HCT116 (cell line): ENCODE measurements around the gene PRDM11. TPM values are rescaled to one million over a fixed set of nuclear protein-coding genes. Genes with fewer than 3 reads are reported as not detected.

Source experiments
- ATAC-seq: fragments of 200-7000 bp; cut with Tn5 transposase; 2 replicates; pipeline ENCODE4 v1.9.1; 2020; ENCODE audit warnings: mild to moderate bottlenecking, moderate library complexity
- BruUV-seq: library from RNA; stranded (reverse); fragments of 400-500 nt; replicated peaks from 2 replicates; lab custom pipeline; 2021; lab: Mats Ljungman, UMichigan
- CTCF ChIA-PET: fragments of 300-600 bp; sonication (Branson Sonifier 250); formaldehyde crosslinking; loops from one replicate; lab custom pipeline; 2021; ENCODE audit warnings: antibody characterized with exemption; lab: Charles Lee
- POLR2A ChIA-PET: fragments of 300-600, 350-600 bp; sonication (Branson Sonifier 250); formaldehyde crosslinking; loops from one replicate; lab custom pipeline; 2021; ENCODE audit warnings: antibody characterized with exemption; lab: Charles Lee
- RAD21 ChIA-PET, 2 experiments: fragments of 300-600 bp; sonication (Branson Sonifier 250); formaldehyde crosslinking; loops; one replicate each; lab custom pipeline; 2023; ENCODE audit warnings: low total read pairs in 2 of 2; ENCODE audit not compliant: uncharacterized antibody in 2 of 2, unreplicated experiment in 2 of 2, low non-redundant PET in 1 of 2; lab: Charles Lee
- DNase-seq: peaks from one replicate; pipeline ENCODE4 v3.0.0-alpha.2; 2010; ENCODE audit warnings: low read depth, low spot score
- H2AFZ ChIP-seq: fragments of 200-600 bp; shearing (Covaris generic), sonication (generic); 2 replicates; pipeline ENCODE4 v1.6.1; 2017; ENCODE audit warnings: low read depth, mixed run types, mixed read lengths, antibody characterized with exemption, low read length; ENCODE audit not compliant: poor library complexity, severe bottlenecking
- H3K27ac ChIP-seq: 2 replicates; pipeline ENCODE4 v1.5.1; 2012; ENCODE audit warnings: low read depth, low read length
- H3K27me3 ChIP-seq: fragments of 200-600 bp; sonication (generic); 2 replicates; pipeline ENCODE4 v1.6.1; 2016; ENCODE audit warnings: mixed run types, low read length, mixed read lengths; ENCODE audit not compliant: insufficient read depth
- H3K36me3 ChIP-seq, 2 experiments: fragments of 200-500 bp in 1 of 2; fragments of 200-600 bp in 1 of 2; sonication (Bioruptor generic) in 1 of 2; sonication (generic) in 1 of 2; 2 replicates each; pipeline versions ENCODE4 v1.5.1 to v1.6.1; 2014 to 2016; ENCODE audit warnings: low read length in 2 of 2, inconsistent platforms in 1 of 2, mixed read lengths in 1 of 2, mixed run types in 1 of 2; ENCODE audit not compliant: insufficient read depth in 2 of 2, control insufficient read depth in 1 of 2
- H3K4me1 ChIP-seq, 2 experiments: fragments of 200-600 bp in 1 of 2; sonication (generic) in 1 of 2; 2 replicates each; pipeline versions ENCODE4 v1.5.1 to v1.6.1; 2012 to 2017; ENCODE audit warnings: low read length in 2 of 2, inconsistent platforms in 1 of 2, mild to moderate bottlenecking in 1 of 2, mixed read lengths in 1 of 2, mixed run types in 1 of 2, moderate library complexity in 1 of 2; ENCODE audit not compliant: insufficient read depth in 2 of 2, control insufficient read depth in 1 of 2
- H3K4me2 ChIP-seq: fragments of 200-600 bp; sonication (generic); 2 replicates; pipeline ENCODE4 v1.6.1; 2017; ENCODE audit warnings: mixed run types, low read length, mixed read lengths
- H3K4me3 ChIP-seq, 2 experiments: fragments of 200-600 bp in 1 of 2; sonication (generic) in 1 of 2; replicated peaks in 1 of 2; 2 replicates each; pipeline ENCODE4 v1.5.1; 2011 to 2016; ENCODE audit warnings: low read length in 2 of 2, control low read depth in 1 of 2, low read depth in 1 of 2, mild to moderate bottlenecking in 1 of 2, mixed read lengths in 1 of 2, mixed run types in 1 of 2
- H3K79me2 ChIP-seq: fragments of 200-600 bp; sonication (generic); 2 replicates; pipeline ENCODE4 v1.6.1; 2017; ENCODE audit warnings: mild to moderate bottlenecking, mixed run types, low read length, moderate library complexity, mixed read lengths; ENCODE audit not compliant: insufficient read depth
- H3K9ac ChIP-seq: fragments of 200-600 bp; sonication (generic); 2 replicates; pipeline ENCODE4 v1.6.1; 2016; ENCODE audit warnings: low read length, mixed read lengths
- H3K9me2 ChIP-seq: fragments of 200-600 bp; sonication (generic), shearing (Covaris generic); 2 replicates; pipeline ENCODE4 v1.6.1; 2017; ENCODE audit warnings: mixed run types, mild to moderate bottlenecking, moderate library complexity; ENCODE audit not compliant: insufficient read depth
- H3K9me3 ChIP-seq, 2 experiments: fragments of 200-500 bp in 1 of 2; fragments of 200-600 bp in 1 of 2; sonication (Bioruptor generic) in 1 of 2; sonication (generic) in 1 of 2; 2 replicates each; pipeline ENCODE4 v1.6.1; 2014 to 2017; ENCODE audit warnings: low read length in 2 of 2, mixed read lengths in 2 of 2, inconsistent platforms in 1 of 2, low read depth in 1 of 2, mild to moderate bottlenecking in 1 of 2, mixed run types in 1 of 2, moderate library complexity in 1 of 2; ENCODE audit not compliant: control insufficient read depth in 1 of 2, insufficient read depth in 1 of 2
- H4K20me1 ChIP-seq: fragments of 200-600 bp; sonication (generic), shearing (Covaris generic); 2 replicates; pipeline ENCODE4 v1.6.1; 2017; ENCODE audit warnings: mixed run types, mild to moderate bottlenecking, moderate library complexity; ENCODE audit not compliant: insufficient read depth
- ATF3 ChIP-seq: IDR thresholded peaks from 2 replicates; pipeline ENCODE4 v1.6.1; 2012
- CEBPB ChIP-seq: IDR thresholded peaks from 2 replicates; pipeline ENCODE4 v1.6.1; 2012; ENCODE audit warnings: low read depth
- EGR1 ChIP-seq: IDR thresholded peaks from 2 replicates; pipeline ENCODE4 v1.6.1; 2012; ENCODE audit warnings: low read depth
- FOSL1 ChIP-seq: IDR thresholded peaks from 2 replicates; pipeline ENCODE4 v1.6.1; 2012; ENCODE audit warnings: low read depth
- MAX ChIP-seq: IDR thresholded peaks from 2 replicates; pipeline ENCODE4 v1.6.1; 2012
- RAD21 ChIP-seq: IDR thresholded peaks from 2 replicates; pipeline ENCODE4 v1.6.1; 2012; ENCODE audit warnings: low read depth, mild to moderate bottlenecking
- REST ChIP-seq: IDR thresholded peaks from 2 replicates; pipeline ENCODE4 v1.6.1; 2012; ENCODE audit warnings: low read depth
- SIN3A ChIP-seq: IDR thresholded peaks from 2 replicates; pipeline ENCODE4 v1.6.1; 2012; ENCODE audit warnings: low read depth
- SP1 ChIP-seq: IDR thresholded peaks from 2 replicates; pipeline ENCODE4 v1.6.1; 2012; ENCODE audit warnings: low read depth
- TCF7L2 ChIP-seq: IDR thresholded peaks from 2 replicates; pipeline ENCODE4 v1.7.0; 2011; ENCODE audit warnings: borderline replicate concordance, inconsistent platforms; ENCODE audit not compliant: insufficient read depth, insufficient read length; ENCODE audit errors: extremely low read depth
- YY1 ChIP-seq: IDR thresholded peaks from 2 replicates; pipeline ENCODE4 v1.6.1; 2011; ENCODE audit warnings: low read length, low read depth, moderate library complexity, mild to moderate bottlenecking; ENCODE audit not compliant: insufficient replicate concordance; ENCODE audit errors: extremely low read depth
- ZBTB33 ChIP-seq: IDR thresholded peaks from 2 replicates; pipeline ENCODE4 v1.6.1; 2011; ENCODE audit warnings: mild to moderate bottlenecking, low read length, moderate library complexity; ENCODE audit not compliant: insufficient replicate concordance; ENCODE audit errors: extremely low read depth
- ZFX ChIP-seq: fragments of 450-650 bp; IDR thresholded peaks from 2 replicates; pipeline ENCODE4 v1.6.1; 2017
- ZNF274 ChIP-seq: fragments of 200-500 bp; sonication (Bioruptor generic); IDR thresholded peaks from 2 replicates; pipeline ENCODE4 v1.6.1; 2014; ENCODE audit warnings: mild to moderate bottlenecking, low read depth, low read length, inconsistent platforms
- intact Hi-C: fragments of 100-400 bp; cut with micrococcal nuclease; formaldehyde crosslinking; loops from 2 replicates; pipeline ENCODE4 v1.10.0; 2022
- total RNA-seq: library from RNA; stranded (reverse); gene quantifications from one replicate; pipeline ENCODE4 v1.2.1, GENCODE V29; 2021; ENCODE audit not compliant: unreplicated experiment

The PRDM11 gene
- total RNA-seq, 1 experiment from 2014 or later, result 9.3 TPM

GRCh38 chr11:45100339-45100738, 46.1 kb upstream of the PRDM11 start (continued):
- TF ChIP-seq REST (no peak), RAD21 (no peak)

GRCh38 chr11:45102361-45102809, 44.1 kb upstream of the PRDM11 start:
- TF ChIP-seq TCF7L2, result no peak
- no peak for TF ChIP-seq EGR1
- TF ChIP-seq FOSL1, result no peak
- TF ChIP-seq CEBPB, result no peak
- no peak for TF ChIP-seq ZNF274
- TF ChIP-seq YY1, result no peak
- no peak for TF ChIP-seq SP1
- no peak for TF ChIP-seq ZBTB33
- no peak for TF ChIP-seq ZFX
- no peak for TF ChIP-seq MAX
- no peak for TF ChIP-seq ATF3
- TF ChIP-seq SIN3A, result no peak
- no peak overlapping the region for H3K4me3 ChIP-seq
- ATAC-seq (no peak), DNase-seq (no peak)
- ChIA-PET POLR2A (interaction anchor here (1.2 kb wide), 2 partner anchors 166 to 175 kb away, joined by 3 to 4 read pairs; no protein-coding TSS in a partner anchor), CTCF (interaction anchor here (1.0 to 10.7 kb wide), 5 partner anchors 18 to 237 kb away, joined by 3 to 236 read pairs (median 4); no protein-coding TSS in a partner anchor), RAD21 (interaction anchor here (1.5 to 2.4 kb wide), 2 partner anchors 166 kb away, joined by 10 to 12 read pairs; no protein-coding TSS in a partner anchor)
- H3K36me3 ChIP-seq, result no peaks in the 10 kb centered on the region
- no peak overlapping the region for H2AFZ ChIP-seq
- intact Hi-C loops, result no loop called here
- no peaks in the 10 kb centered on the region for H4K20me1 ChIP-seq
- no peaks in the 10 kb centered on the region for H3K79me2 ChIP-seq
- BruUV-seq, result no TSS peak
- no peak overlapping the region for H3K9ac ChIP-seq
- no peaks in the 10 kb centered on the region for H3K9me3 ChIP-seq
- peaks cover 0 to 6% of the 10 kb centered on the region in 2 experiments; a peak in 2 of 4 replicates for H3K4me1 ChIP-seq
- H3K27ac ChIP-seq, result no peak overlapping the region
- H3K27me3 ChIP-seq, result peaks cover 20% of the 10 kb centered on the region
- no peak overlapping the region for H3K4me2 ChIP-seq
- no peaks in the 10 kb centered on the region for H3K9me2 ChIP-seq
